A673 (cell line): Measurements from ENCODE around the gene CD40.

ENCODE experiments used
- CTCF ChIP-seq: fragments of 300-800, 200-600 bp; sonication (generic); conservative IDR thresholded peaks from 2 replicates; pipeline ENCODE4 v1.5.1; 2017; ENCODE audit warnings: low read depth, mild to moderate bottlenecking, antibody characterized with exemption, low read length, moderate library complexity, mixed read lengths
- EZH2 ChIP-seq: fragments of 200-600 bp; sonication (generic); IDR thresholded peaks from 2 replicates; pipeline ENCODE4 v1.6.1; 2017; ENCODE audit warnings: borderline replicate concordance, low read depth, mild to moderate bottlenecking, mixed read lengths, antibody characterized with exemption, low read length; ENCODE audit not compliant: poor library complexity, severe bottlenecking

GRCh38 chr20:46157625-46158024 lies 39.5 kb downstream of the CD40 start:
- TF ChIP-seq CTCF (no peak), EZH2 (no peak)
